ENCODE data around the gene POLG. TPM values are rescaled to one million over a fixed set of nuclear protein-coding genes. Genes with fewer than 3 reads are reported as not detected.
A peak's percentile ranks its signal among the peaks of the same experiment; 100 is the strongest.

The POLG gene
- total and polyA plus RNA-seq, 8 donors = 19.3 to 52.0 (median 25.8) TPM

DNA sequence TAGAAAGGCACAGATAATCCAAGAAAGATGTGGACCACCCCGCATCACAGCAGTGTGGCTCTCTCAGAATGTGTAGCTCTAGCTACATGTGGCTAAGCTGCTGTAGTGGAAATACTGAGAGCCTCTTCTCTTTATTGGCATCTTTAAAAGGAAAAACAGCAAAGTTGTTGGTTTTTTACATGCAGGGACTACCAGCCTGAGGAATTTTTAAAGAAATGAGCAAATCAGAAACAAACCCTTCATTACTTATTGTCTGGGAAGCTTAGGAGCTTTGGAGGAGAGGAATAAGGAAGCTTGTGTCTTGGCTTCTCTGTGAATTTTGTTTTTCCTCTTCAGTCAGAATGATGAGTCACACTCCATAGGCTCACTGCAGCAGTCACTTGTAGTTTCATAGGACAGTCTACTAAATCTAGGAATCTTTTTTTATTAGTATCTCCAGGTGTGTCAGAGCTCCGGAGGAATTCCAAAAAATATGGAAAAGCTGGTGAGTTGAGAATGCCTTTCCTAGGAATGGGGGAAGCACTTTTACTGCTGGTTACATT, 27.5 kb downstream of the POLG start:
- FAIRE-seq = no peak
- WGBS, 2 donors = 94% methylated on average over 2 of the region's 2 CpGs

DNA sequence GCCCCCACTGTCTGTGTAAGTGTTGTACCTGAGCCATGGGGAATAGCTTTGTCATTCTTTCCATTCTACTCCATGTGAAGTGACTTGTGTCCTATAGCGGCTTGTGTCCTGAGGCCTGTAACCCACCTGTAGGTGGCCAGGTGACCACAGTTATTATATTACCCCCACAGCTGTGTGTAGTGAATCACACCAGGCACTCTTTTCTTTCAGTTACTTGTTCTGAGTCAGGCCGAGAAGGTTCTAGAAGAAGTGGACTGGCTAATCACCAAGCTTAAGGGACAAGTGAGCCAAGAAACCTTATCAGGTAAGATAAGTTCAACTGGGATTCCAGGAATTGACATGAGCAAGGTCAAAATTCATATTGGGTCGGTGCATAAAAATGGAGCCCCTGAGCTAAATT, 29.2 kb downstream of the POLG start:
- Histone ChIP-seq H3K9me3 (no peaks in the 10 kb centered on the region), H3K27me3 (no peaks in the 10 kb centered on the region), H3K27ac (no peak overlapping the region), H3K4me1 (peaks cover 0 to 10% (median 0%) of the 10 kb centered on the region in 3 donors), H3K36me3 (no peaks in the 10 kb centered on the region), H3K4me3 (no peak overlapping the region)
- FAIRE-seq (no peak), DNase-seq (peak in 2 of 6 donors; percentile 30 to 50), ATAC-seq (peak; percentile 31 to 80 (median 76))
- intact Hi-C loops (cut with DNase I) = no loop called here
- WGBS, 2 donors = 57 to 60% methylated on average over 3 of the region's 3 CpGs
- TF ChIP-seq, protein P1, sequence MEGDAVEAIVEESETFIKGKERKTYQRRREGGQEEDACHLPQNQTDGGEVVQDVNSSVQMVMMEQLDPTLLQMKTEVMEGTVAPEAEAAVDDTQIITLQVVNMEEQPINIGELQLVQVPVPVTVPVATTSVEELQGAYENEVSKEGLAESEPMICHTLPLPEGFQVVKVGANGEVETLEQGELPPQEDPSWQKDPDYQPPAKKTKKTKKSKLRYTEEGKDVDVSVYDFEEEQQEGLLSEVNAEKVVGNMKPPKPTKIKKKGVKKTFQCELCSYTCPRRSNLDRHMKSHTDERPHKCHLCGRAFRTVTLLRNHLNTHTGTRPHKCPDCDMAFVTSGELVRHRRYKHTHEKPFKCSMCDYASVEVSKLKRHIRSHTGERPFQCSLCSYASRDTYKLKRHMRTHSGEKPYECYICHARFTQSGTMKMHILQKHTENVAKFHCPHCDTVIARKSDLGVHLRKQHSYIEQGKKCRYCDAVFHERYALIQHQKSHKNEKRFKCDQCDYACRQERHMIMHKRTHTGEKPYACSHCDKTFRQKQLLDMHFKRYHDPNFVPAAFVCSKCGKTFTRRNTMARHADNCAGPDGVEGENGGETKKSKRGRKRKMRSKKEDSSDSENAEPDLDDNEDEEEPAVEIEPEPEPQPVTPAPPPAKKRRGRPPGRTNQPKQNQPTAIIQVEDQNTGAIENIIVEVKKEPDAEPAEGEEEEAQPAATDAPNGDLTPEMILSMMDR (IDR thresholded peaks at IDR 0.05) = no peak

More for the DNA sequence above, 27.5 kb downstream of the POLG start:
- no peak overlapping the region for H3K27ac ChIP-seq
- no peak overlapping the region for H3K4me3 ChIP-seq
- H3K9me3 ChIP-seq = no peaks in the 10 kb centered on the region
- intact Hi-C loops (cut with DNase I) = no loop called here
- H3K4me1 ChIP-seq = peaks cover 0 to 10% (median 0%) of the 10 kb centered on the region in 3 donors
- ATAC-seq (peak in 2 of 4 donors; percentile 51 to 57), DNase-seq (no peak)
- no peaks in the 10 kb centered on the region for H3K36me3 ChIP-seq
- TF ChIP-seq, protein P1 (IDR thresholded peaks at IDR 0.05) = no peak
- no peaks in the 10 kb centered on the region for H3K27me3 ChIP-seq

DNA sequence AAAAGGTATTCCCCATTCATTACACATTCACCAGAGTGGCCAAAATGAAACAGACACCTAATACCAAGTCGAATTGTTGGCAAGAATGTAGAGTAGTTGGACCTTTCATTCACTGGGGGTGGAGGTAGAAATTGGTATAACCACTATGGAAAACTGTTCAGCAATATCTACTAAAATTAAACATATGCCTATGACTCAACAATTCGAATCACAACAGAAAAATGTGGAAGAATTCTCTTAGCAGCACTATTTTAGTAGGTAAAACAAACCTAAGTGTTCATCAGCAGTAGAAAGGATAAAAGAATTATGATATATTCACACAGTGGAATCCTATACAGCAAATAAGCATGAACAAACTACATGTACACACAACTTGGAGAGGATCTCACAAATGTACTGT, 30.6 kb downstream of the POLG start:
- DNase-seq (no peak), ATAC-seq (no peak), FAIRE-seq (no peak)
- 94 to 96% methylated on average over 2 of the region's 2 CpGs for whole genome bisulfite sequencing, 2 donors
- Histone ChIP-seq H3K36me3 (no peaks in the 10 kb centered on the region), H3K9me3 (no peaks in the 10 kb centered on the region), H3K27me3 (no peaks in the 10 kb centered on the region), H3K4me1 (peaks cover 0 to 10% (median 0%) of the 10 kb centered on the region in 3 donors), H3K27ac (no peak overlapping the region), H3K4me3 (no peak overlapping the region)
- intact Hi-C loops (cut with DNase I) = no loop called here
- TF ChIP-seq, protein P1 (IDR thresholded peaks at IDR 0.05) = no peak

DNA sequence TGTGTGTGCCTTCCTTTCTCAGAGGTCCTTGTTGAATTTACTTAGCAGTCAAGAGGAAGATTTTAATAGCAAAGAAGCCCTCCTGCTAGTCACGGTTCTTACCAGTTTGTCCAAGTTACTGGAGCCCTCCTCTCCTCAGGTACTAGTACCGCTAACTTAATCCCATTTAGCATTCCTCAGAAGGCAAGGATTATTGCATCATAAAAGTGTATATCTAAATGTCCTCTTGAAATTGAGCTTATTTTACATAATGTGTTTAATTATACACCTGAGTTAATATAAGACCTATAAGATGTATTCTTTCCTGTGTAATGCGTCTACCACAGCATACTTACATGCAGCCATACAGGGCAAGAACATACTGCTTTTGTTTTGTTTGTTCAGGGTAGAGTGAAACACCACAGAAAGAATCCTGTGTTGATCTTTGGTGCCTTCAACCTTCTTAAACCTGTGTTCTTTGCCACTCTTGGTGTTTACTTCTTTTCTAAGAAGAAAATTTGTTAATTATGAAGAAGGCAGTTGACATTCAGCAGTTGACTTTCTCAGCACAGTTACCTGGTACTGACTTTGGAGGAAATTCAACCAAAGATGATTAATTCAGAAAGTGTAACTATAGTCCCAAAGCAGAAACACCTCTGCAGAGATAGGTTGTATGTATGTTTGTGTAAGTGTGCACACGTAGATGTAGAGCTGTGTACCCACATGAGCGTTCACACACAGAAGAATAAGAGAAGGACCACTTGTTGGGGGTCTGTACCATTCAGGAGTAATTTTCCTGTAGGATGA, 33.1 kb downstream of the POLG start:
- Histone ChIP-seq H3K27ac (no peak overlapping the region), H3K4me3 (no peak overlapping the region), H3K36me3 (no peaks in the 10 kb centered on the region), H3K4me1 (peaks cover 0 to 10% (median 0%) of the 10 kb centered on the region in 3 donors), H3K9me3 (no peaks in the 10 kb centered on the region), H3K27me3 (no peaks in the 10 kb centered on the region)
- WGBS, 2 donors = 91 to 95% methylated on average over 5 of the region's 5 CpGs
- FAIRE-seq = no peak
- no peak for DNase-seq
- ATAC-seq = no peak
- TF ChIP-seq, protein P1 (IDR thresholded peaks at IDR 0.05) = no peak
- intact Hi-C loops (cut with DNase I) = no loop called here

DNA sequence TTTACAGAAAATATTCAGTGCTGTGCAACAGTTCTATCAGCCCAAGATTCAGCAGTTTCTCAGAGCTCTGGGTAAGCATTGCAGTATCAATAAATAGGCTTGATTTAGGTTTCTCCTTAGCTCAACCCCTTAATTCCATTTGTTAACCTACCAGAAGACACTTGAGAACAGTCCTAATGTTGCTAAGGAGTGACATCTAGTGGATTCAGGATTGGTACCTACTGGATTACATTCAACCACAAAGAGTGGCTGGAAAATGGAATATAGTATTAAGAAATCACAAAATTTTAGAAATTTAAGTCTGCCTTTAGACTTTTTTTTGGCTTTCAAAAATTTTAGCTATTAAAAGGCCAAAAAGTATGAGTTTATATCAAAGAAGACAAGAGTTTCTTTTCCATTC, 34.7 kb downstream of the POLG start:
- H3K9me3 ChIP-seq = no peaks in the 10 kb centered on the region
- ATAC-seq (peak in 1 of 4 donors; percentile 50), FAIRE-seq (no peak), DNase-seq (no peak)
- no peaks in the 10 kb centered on the region for H3K27me3 ChIP-seq
- no peaks in the 10 kb centered on the region for H3K4me1 ChIP-seq
- H3K36me3 ChIP-seq = no peaks in the 10 kb centered on the region
- intact Hi-C loops (cut with DNase I) = no loop called here
- no peak overlapping the region for H3K4me3 ChIP-seq
- TF ChIP-seq, protein P1 (IDR thresholded peaks at IDR 0.05) = no peak
- H3K27ac ChIP-seq = no peak overlapping the region
